GM19099 (cell line): ENCODE measurements around the gene IFITM2.

Experiments
- POLR2A ChIP-seq: IDR thresholded peaks from 3 replicates; pipeline ENCODE4 v1.6.1; 2011; ENCODE audit warnings: low read depth; ENCODE audit not compliant: insufficient read length; ENCODE audit errors: extremely low read depth

Gene IFITM2

DNA sequence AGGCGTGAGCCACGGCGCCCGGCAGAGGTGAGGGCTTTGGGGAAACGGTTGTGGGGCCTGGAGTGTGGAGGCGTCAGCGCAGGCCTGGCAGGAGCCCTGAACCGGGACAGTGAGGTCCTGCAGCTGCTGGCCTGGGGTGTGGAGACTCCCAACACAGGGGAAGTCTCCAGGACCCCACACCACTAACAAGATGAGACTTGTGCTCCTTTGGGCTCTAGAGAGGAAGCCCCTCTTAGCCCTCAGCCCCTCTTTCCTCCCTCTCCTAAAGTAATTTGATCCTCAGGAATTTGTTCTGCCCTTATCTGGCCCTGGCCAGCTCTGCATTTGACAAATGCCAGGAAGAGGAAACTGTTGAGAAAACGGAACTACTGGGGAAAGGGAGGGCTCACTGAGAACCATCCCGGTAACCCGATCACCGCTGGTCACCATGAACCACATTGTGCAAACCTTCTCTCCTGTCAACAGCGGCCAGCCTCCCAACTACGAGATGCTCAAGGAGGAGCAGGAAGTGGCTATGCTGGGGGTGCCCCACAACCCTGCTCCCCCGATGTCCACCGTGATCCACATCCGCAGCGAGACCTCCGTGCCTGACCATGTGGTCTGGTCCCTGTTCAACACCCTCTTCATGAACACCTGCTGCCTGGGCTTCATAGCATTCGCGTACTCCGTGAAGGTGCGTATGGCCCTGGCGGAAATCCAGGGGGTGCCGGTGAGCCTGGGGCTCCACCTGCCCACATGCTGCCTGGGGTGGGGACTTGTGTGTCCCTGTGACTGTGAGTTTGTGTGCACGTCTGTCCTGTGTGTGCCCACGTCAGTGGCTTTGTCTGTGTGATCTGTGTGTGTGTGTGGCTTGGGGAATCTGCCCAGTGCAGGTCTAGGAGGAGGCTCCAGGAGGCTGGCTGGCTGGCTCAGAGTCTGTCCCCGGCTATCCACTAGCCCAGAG is at the start of gene IFITM2:
IFITM2 (plus strand) TSS at position 51 of the 943 bp plus-strand sequence; CDS start at position 428, 377 bp downstream.
- TF ChIP-seq POLR2A: peak; percentile 56

DNA sequence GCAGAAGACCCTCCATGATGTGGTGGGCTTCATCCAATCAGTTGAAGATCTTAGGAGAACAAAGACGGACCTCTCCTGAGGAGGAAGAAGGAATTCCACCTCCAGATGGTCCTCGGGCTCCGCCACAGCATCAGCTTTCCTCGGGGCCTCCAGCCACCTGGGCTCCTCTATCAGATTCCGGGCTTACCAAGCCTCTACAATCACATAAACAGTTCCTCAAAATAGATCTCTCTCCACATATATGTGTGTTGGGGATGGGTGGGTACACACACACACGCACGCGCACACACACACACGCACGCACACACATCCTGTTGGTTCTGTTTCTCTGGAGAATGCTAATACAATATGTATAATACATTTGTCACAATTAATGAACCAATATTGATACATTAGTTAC is 48.2 kb upstream of the IFITM2 start:
- TF ChIP-seq POLR2A: no peak

DNA sequence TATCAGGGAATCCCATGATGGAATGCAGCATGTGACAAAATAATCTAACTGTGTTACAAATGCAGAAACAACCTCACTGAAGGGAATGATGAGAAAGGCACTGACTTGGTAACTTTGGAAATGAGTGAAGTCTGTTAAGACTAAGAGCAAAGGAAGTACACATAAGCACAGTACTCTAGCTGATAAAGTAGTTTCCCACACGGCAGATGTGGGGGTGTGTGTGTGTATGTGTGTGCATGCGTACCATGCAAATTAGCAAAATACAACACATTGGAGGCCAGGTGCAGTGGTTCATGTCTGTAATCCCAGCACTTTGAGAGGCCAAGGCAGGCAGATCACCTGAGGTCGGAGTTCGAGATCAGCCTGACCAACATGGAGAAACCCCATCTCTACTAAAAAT is 46.0 kb upstream of the IFITM2 start:
- TF ChIP-seq POLR2A: no peak

- TF ChIP-seq POLR2A: no peak
Measured at GRCh38 chr11:266676-267439, 40.8 kb upstream of the IFITM2 start.

GRCh38 chr11:267491-267994 is 40.1 kb upstream of the IFITM2 start:
- peak; percentile 50 for TF ChIP-seq POLR2A

- TF ChIP-seq POLR2A: peak; percentile 38
Measured at GRCh38 chr11:269146-269890, 38.3 kb upstream of the IFITM2 start.

GRCh38 chr11:270451-271318 is 36.9 kb upstream of the IFITM2 start:
- no peak for TF ChIP-seq POLR2A

- no peak for TF ChIP-seq POLR2A
Measured at GRCh38 chr11:271319-271715, 36.3 kb upstream of the IFITM2 start.

DNA sequence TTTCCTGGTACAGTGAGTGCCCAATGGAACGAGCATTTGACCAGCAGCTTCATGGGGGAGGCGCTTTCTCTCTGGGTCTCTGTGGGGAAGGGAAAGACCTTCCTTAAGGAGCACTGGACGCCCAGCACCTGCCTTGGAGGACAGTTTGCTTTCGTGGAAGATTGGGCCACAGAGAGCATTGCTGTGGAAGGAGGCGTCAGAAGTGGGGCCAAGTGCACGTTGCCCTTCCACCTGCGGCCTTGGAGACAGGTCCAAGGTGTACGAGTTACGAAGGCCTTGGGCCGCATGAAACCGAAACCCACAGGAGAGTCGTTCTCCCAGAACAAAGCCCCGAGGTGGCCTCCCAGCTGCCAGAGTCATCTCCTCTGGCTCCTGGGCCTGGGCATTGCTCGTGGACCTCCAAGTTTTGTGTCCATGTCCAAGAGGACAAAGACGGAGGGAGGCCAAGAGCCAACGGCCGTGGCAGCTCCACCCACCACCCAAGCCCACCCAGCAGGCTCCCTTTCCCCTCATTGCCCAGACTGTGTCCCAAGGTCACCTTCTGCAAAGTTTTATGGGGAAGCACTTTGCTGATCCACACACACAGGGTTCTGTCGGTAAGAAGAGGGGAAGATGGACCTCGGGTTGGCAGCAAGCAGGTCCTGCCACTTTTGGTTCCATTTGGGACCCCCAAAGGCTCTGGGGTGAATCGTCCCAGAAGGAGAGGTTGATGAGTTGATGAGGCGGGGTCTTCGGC is 35.3 kb upstream of the IFITM2 start:
- TF ChIP-seq POLR2A: no peak

- TF ChIP-seq POLR2A: no peak
Measured at GRCh38 chr11:272931-273198, 34.8 kb upstream of the IFITM2 start.

- TF ChIP-seq POLR2A: no peak
Measured at GRCh38 chr11:276219-276618, 31.4 kb upstream of the IFITM2 start.

DNA sequence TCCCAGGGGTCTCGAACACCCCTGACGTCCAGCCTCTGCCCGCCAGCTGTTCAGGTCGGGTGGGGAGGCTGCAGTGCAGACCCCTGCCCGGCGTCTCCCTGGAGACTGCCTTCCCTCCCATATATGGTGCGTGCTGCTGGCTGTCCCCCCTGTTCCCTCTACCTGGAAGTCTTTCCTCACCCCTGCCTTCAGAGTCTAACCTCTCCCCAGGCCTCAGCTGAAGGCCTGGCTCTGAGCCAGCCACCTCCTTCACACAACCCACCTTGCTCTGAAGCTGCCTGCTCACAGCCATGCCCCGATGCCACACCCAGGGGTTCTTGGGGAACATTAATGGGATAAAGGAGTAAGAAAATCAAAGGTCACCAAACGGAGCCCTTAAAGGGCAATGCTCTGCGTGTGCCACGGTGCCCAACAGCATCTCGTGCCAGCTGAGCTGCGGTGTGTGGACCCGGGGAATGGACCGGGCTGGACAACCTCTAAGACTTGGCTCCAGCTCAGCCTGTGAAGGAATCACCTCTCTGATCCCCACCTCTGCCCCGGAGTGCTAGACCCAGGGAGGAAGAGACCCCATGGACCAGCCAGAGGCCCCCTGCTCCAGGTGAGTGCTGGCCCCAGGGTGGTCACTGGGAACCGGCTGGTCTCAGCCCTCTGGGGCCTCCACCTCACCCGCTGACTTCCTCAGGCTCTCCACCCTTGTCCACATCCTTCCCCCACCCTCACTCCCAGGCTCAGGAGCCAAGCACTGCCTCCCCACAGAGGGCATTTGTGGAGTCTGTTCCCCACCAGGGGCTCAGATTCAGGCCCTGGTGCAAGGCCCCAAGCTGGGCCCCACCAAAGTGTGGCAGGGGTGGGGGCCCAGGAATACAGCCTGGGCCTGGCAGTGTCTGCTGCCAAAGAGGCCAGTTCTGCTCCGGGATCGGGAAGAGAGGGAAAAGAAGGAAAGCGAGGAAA is 29.3 kb upstream of the IFITM2 start, which contains the start of gene NLRP6:
NLRP6 (plus strand) TSS at position 407 of the 951 bp plus-strand sequence; CDS start at position 570, 163 bp downstream.
- TF ChIP-seq POLR2A: no peak
